Lower lobe of right lung (tissue), 2 donors: ENCODE measurements around the gene ZNF446. TPM values are rescaled to one million over a fixed set of nuclear protein-coding genes. Genes with fewer than 3 reads are reported as not detected.

Source experiments
- ATAC-seq, 2 donors: fragments of 200-7000 bp; cut with Tn5 transposase; one replicate each; pipeline ENCODE4 v1.9.1; 2020 to 2022; ENCODE audit warnings: mild to moderate bottlenecking in 2 of 2, moderate library complexity in 2 of 2
- DNase-seq: peaks from one replicate; pipeline ENCODE4 v3.0.0-alpha.2; 2020
- H3K27ac ChIP-seq: fragments of 200-600 bp; one replicate; pipeline ENCODE4 v1.8.0; 2022
- H3K27me3 ChIP-seq: fragments of 200-600 bp; one replicate; pipeline ENCODE4 v1.8.0; 2022; ENCODE audit warnings: low read depth
- H3K36me3 ChIP-seq: fragments of 200-600 bp; one replicate; pipeline ENCODE4 v1.8.0; 2022; ENCODE audit warnings: mild to moderate bottlenecking
- H3K4me1 ChIP-seq: fragments of 200-600 bp; one replicate; pipeline ENCODE4 v1.8.0; 2022
- H3K4me3 ChIP-seq: fragments of 200-600 bp; one replicate; pipeline ENCODE4 v1.8.0; 2022; ENCODE audit warnings: mild to moderate bottlenecking
- H3K9me3 ChIP-seq: fragments of 200-600 bp; one replicate; pipeline ENCODE4 v1.8.0; 2022
- intact Hi-C: fragments of 100-400 bp; cut with DNase I; formaldehyde crosslinking; loops from one replicate; pipeline ENCODE4 v1.11.0; 2022
- total RNA-seq: library from RNA; stranded (reverse); fragmentation: NEBNext Ultra II Directional; extraction: Animal tissue kit (Norgen Biotek cat#: 25700); gene quantifications from one replicate; pipeline ENCODE4 v1.2.1, GENCODE V29; 2021
- TF ChIP-seq, protein P1 (sequence below): fragments of 200-600 bp; IDR thresholded peaks from one replicate; pipeline ENCODE4 v1.8.0; 2022; ENCODE audit warnings: antibody characterized with exemption, mild to moderate bottlenecking
- donor health status: DM: no; HTN: yes; CAD: no; lungs with severe emphysema.

Gene ZNF446
- total RNA-seq, 1 donor from 2014 or later = 9.1 TPM

DNA sequence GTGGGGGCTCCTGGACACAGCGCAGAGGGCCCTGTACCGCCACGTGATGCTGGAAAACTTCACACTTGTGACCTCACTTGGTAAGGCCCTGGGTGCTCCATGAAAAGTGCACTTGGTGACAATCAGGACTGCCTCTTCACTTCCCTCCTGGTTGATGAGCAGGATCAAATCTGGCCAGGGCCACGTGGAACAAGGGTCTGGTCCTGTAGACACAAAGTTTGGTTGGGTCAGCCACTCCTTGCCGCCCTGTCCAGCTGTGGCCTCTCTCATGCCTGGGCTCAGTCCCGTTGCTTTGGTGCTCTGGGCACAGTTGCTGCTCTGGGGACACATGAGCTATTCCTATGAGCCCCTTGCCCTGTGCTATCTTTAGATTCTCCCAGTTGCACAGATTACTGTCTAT is 22.4 kb upstream of the ZNF446 start:
- TF ChIP-seq, protein P1, sequence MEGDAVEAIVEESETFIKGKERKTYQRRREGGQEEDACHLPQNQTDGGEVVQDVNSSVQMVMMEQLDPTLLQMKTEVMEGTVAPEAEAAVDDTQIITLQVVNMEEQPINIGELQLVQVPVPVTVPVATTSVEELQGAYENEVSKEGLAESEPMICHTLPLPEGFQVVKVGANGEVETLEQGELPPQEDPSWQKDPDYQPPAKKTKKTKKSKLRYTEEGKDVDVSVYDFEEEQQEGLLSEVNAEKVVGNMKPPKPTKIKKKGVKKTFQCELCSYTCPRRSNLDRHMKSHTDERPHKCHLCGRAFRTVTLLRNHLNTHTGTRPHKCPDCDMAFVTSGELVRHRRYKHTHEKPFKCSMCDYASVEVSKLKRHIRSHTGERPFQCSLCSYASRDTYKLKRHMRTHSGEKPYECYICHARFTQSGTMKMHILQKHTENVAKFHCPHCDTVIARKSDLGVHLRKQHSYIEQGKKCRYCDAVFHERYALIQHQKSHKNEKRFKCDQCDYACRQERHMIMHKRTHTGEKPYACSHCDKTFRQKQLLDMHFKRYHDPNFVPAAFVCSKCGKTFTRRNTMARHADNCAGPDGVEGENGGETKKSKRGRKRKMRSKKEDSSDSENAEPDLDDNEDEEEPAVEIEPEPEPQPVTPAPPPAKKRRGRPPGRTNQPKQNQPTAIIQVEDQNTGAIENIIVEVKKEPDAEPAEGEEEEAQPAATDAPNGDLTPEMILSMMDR = no peak
- Histone ChIP-seq H3K4me3 (no peak overlapping the region), H3K9me3 (no peaks in the 10 kb centered on the region), H3K27me3 (peaks cover 3% of the 10 kb centered on the region), H3K27ac (no peak overlapping the region), H3K36me3 (peaks cover 15% of the 10 kb centered on the region), H3K4me1 (peaks cover 7% of the 10 kb centered on the region)
- no peak for DNase-seq
- ATAC-seq = no peak
- intact Hi-C loops = no loop called here

DNA sequence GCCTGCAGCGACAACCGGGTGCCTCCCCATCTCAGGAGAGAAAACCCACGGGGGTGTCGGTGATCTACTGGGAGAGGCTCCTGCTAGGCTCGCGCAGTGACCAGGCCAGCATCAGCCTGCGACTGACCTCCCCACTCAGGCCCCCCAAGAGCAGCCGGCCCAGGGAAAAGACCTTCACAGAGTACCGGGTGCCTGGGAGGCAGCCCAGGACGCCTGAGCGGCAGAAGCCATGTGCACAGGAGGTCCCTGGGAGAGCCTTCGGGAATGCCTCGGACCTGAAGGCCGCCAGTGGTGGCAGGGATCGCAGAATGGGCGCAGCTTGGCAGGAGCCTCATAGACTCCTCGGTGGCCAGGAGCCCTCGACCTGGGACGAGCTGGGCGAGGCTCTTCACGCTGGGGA is 20.8 kb upstream of the ZNF446 start:
- no peaks in the 10 kb centered on the region for H3K9me3 ChIP-seq
- intact Hi-C loops = no loop called here
- no peak overlapping the region for H3K27ac ChIP-seq
- H3K4me1 ChIP-seq = peaks cover 7% of the 10 kb centered on the region
- H3K36me3 ChIP-seq = peaks cover 15% of the 10 kb centered on the region
- TF ChIP-seq, protein P1 = no peak
- DNase-seq (no peak), ATAC-seq (no peak)
- H3K27me3 ChIP-seq = no peaks in the 10 kb centered on the region
- H3K4me3 ChIP-seq = no peak overlapping the region

DNA sequence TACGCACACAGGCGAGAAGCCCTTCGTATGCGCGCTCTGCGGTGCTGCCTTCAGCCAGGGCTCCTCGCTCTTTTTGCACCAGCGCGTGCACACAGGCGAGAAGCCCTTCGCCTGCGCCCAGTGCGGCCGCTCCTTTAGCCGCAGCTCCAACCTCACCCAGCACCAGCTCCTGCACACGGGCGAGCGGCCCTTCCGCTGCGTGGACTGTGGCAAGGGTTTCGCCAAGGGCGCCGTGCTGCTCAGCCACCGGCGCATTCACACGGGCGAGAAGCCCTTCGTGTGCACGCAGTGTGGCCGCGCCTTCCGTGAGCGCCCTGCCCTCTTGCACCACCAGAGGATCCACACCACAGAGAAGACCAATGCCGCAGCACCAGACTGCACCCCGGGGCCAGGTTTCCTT is 20.0 kb upstream of the ZNF446 start:
- intact Hi-C loops = no loop called here
- no peak overlapping the region for H3K4me3 ChIP-seq
- TF ChIP-seq, protein P1 = no peak
- no peaks in the 10 kb centered on the region for H3K27me3 ChIP-seq
- H3K9me3 ChIP-seq = no peaks in the 10 kb centered on the region
- H3K4me1 ChIP-seq = peaks cover under 1% of the 10 kb centered on the region
- ATAC-seq (no peak), DNase-seq (no peak)
- no peak overlapping the region for H3K27ac ChIP-seq
- H3K36me3 ChIP-seq = peaks cover 15% of the 10 kb centered on the region

DNA sequence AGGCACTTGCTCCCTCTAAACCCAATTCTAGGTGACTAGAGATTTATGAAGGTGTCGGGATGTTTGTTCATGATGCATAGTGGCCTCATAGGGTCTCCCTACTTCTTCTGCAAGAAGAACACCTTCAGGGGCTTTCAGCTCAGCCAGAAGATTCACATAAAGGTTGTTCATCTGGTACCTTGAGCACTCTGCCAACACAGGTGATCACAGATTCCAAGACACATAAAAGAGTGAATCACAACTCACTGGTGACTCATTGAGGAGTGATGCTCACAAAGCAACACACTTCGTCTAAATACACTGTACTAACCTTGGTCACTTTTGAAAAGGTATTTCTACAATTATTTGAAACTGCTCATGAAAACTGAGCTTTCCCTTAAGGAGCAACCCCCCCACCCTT is 16.1 kb upstream of the ZNF446 start:
- Histone ChIP-seq H3K27ac (no peak overlapping the region), H3K4me1 (no peaks in the 10 kb centered on the region), H3K36me3 (peaks cover 15% of the 10 kb centered on the region), H3K9me3 (no peaks in the 10 kb centered on the region), H3K4me3 (no peak overlapping the region), H3K27me3 (no peaks in the 10 kb centered on the region)
- DNase-seq (no peak), ATAC-seq (no peak)
- TF ChIP-seq, protein P1 = no peak
- intact Hi-C loops = no loop called here

DNA sequence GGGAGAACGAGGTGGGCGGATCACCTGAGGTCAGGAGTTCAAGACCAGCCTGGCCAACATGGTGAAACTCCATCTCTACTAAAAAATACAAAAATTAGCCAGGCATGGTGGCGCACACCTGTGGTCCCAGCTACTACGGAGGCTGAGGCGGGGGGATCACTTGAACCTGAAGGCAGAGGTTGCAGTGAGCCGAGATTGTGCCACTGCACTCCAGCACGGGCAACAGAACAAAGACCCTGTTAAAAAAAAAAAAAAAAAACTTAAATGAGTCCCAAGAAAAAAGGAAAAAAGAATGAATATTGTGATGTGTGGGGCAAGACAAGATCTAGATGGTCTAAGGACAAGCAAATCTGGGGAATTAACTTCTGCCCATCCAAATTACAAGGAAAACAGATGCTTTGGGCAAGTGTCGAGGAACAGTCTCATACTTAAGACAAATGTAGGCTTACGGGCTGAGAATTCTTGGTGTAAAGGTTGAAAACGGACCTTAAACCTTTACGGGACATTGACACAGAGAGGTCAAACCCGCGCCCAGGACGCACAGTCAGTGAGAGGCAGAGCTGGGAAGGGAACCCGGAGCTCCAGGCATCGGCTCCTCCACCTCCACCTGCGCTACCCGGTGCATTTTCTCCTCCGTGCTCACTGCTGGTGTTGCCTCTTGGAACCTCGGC is 9.9 kb upstream of the ZNF446 start:
- H3K27ac ChIP-seq = peak overlapping the region; percentile 88
- no peaks in the 10 kb centered on the region for H3K27me3 ChIP-seq
- ATAC-seq (peak in 1 of 2 donors; percentile 53), DNase-seq (no peak)
- TF ChIP-seq, protein P1 = no peak
- intact Hi-C loops = no loop called here
- peaks cover 15% of the 10 kb centered on the region for H3K4me1 ChIP-seq
- no peaks in the 10 kb centered on the region for H3K9me3 ChIP-seq
- peak overlapping the region; percentile 98 for H3K4me3 ChIP-seq
- peaks cover 23% of the 10 kb centered on the region for H3K36me3 ChIP-seq
